Measurements from ENCODE around the gene BDNF.
"Not testable (repeated sequence)": the region's sequence is repeated elsewhere in the genome, so short reads cannot be mapped to it uniquely, and the experiment has no call there.

The BDNF gene
- 0 to 0.42 (median 0) reads per million in 9 experiments for total RNA-seq

GRCh38 chr11:27700351-27701301 is at the start of gene BDNF:
TSS of gene BDNF (minus strand) at chr11:27700455. CDS start at chr11:27658564, 41,891 bp downstream.
- H3K9me3 Mint-ChIP-seq: no peaks in the 10 kb centered on the region
- no peak within 1 kb of the TSS for H3K27ac Mint-ChIP-seq

GRCh38 chr11:27740362-27741013 is 40.2 kb upstream of the BDNF start:
- H3K4me3 Mint-ChIP-seq: no peak overlapping the region
- no peak overlapping the region for H3K27ac Mint-ChIP-seq
- H3K27me3 Mint-ChIP-seq: no peaks in the 10 kb centered on the region
- ATAC-seq (replicated peaks): no peak
- no peaks in the 10 kb centered on the region for H3K4me1 Mint-ChIP-seq (ENCODE audit: low read depth in 2 of 2)
- H3K9me3 Mint-ChIP-seq: peaks cover 6 to 8% of the 10 kb centered on the region in 2 donors
- no peak for DNase-seq
- no peaks in the 10 kb centered on the region for H3K36me3 Mint-ChIP-seq (ENCODE audit: insufficient read depth)

More at GRCh38 chr11:27700351-27701301, at the start of gene BDNF:
- DNase-seq: no peak
- no peak for ATAC-seq (replicated peaks)
- peak within 1 kb of the TSS; percentile 81 to 83 for H3K4me3 Mint-ChIP-seq
- H3K36me3 Mint-ChIP-seq (ENCODE audit: insufficient read depth): peaks cover 3% of the 10 kb centered on the region
- peaks cover 64 to 82% of the 10 kb centered on the region in 2 donors for H3K27me3 Mint-ChIP-seq
- peaks cover 17 to 20% of the 10 kb centered on the region in 2 donors for H3K4me1 Mint-ChIP-seq (ENCODE audit: low read depth in 2 of 2)

GRCh38 chr11:27735281-27735680 is 35.0 kb upstream of the BDNF start:
- no peaks in the 10 kb centered on the region for H3K36me3 Mint-ChIP-seq (ENCODE audit: insufficient read depth)
- no peak for ATAC-seq (replicated peaks)
- H3K27ac Mint-ChIP-seq: no peak overlapping the region
- H3K4me3 Mint-ChIP-seq: no peak overlapping the region
- no peak for DNase-seq
- no peaks in the 10 kb centered on the region for H3K27me3 Mint-ChIP-seq
- peaks cover 8 to 9% of the 10 kb centered on the region in 2 donors for H3K9me3 Mint-ChIP-seq
- H3K4me1 Mint-ChIP-seq (ENCODE audit: low read depth in 2 of 2): no peaks in the 10 kb centered on the region

GRCh38 chr11:27731803-27732202 is 31.5 kb upstream of the BDNF start:
- H3K27ac Mint-ChIP-seq; H3K27me3 Mint-ChIP-seq; H3K36me3 Mint-ChIP-seq (ENCODE audit: insufficient read depth); H3K9me3 Mint-ChIP-seq; H3K4me1 Mint-ChIP-seq (ENCODE audit: low read depth in 2 of 2); DNase-seq; H3K4me3 Mint-ChIP-seq; ATAC-seq (replicated peaks): not testable (repeated sequence)

GRCh38 chr11:27726981-27727380 is 26.7 kb upstream of the BDNF start:
- Mint-ChIP-seq H3K27ac (no peak overlapping the region), H3K4me3 (no peak overlapping the region), H3K9me3 (peaks cover 0 to 7% of the 10 kb centered on the region in 2 donors), H3K27me3 (peaks cover 12 to 29% of the 10 kb centered on the region in 2 donors), H3K4me1 (ENCODE audit: low read depth in 2 of 2) (no peaks in the 10 kb centered on the region), H3K36me3 (ENCODE audit: insufficient read depth) (no peaks in the 10 kb centered on the region)
- DNase-seq (no peak), ATAC-seq (replicated peaks) (no peak)

- no peaks in the 10 kb centered on the region for H3K36me3 Mint-ChIP-seq (ENCODE audit: insufficient read depth)
- H3K27ac Mint-ChIP-seq: no peak overlapping the region
- DNase-seq (no peak), ATAC-seq (replicated peaks) (no peak)
- H3K9me3 Mint-ChIP-seq: peaks cover 0 to 7% of the 10 kb centered on the region in 2 donors
- H3K4me3 Mint-ChIP-seq: no peak overlapping the region
- peaks cover 0 to 1% of the 10 kb centered on the region in 2 donors for H3K4me1 Mint-ChIP-seq (ENCODE audit: low read depth in 2 of 2)
- peaks cover 38 to 61% of the 10 kb centered on the region in 2 donors for H3K27me3 Mint-ChIP-seq
These were observed 23.4 kb upstream of the BDNF start for GRCh38 chr11:27723687-27724086.

- no peak overlapping the region for H3K4me3 Mint-ChIP-seq
These were observed 22.7 kb upstream of the BDNF start for GRCh38 chr11:27722953-27723344.

GRCh38 chr11:27722117-27722952 is 22.1 kb upstream of the BDNF start:
- ATAC-seq (replicated peaks) (no peak), DNase-seq (no peak)
- H3K4me1 Mint-ChIP-seq (ENCODE audit: low read depth in 2 of 2): peaks cover 0 to 3% of the 10 kb centered on the region in 2 donors
- H3K4me3 Mint-ChIP-seq: no peak overlapping the region
- peaks cover 0 to 7% of the 10 kb centered on the region in 2 donors for H3K9me3 Mint-ChIP-seq
- H3K36me3 Mint-ChIP-seq (ENCODE audit: insufficient read depth): no peaks in the 10 kb centered on the region
- no peak overlapping the region for H3K27ac Mint-ChIP-seq
- H3K27me3 Mint-ChIP-seq: peaks cover 49 to 75% of the 10 kb centered on the region in 2 donors

More at GRCh38 chr11:27722953-27723344, 22.7 kb upstream of the BDNF start:
- Mint-ChIP-seq H3K4me1 (ENCODE audit: low read depth in 2 of 2) (peaks cover 0 to 3% of the 10 kb centered on the region in 2 donors), H3K27me3 (peaks cover 43 to 69% of the 10 kb centered on the region in 2 donors), H3K36me3 (ENCODE audit: insufficient read depth) (no peaks in the 10 kb centered on the region), H3K27ac (no peak overlapping the region), H3K9me3 (peaks cover 0 to 7% of the 10 kb centered on the region in 2 donors)
- ATAC-seq (replicated peaks) (no peak), DNase-seq (no peak)

GRCh38 chr11:27721264-27722116 is 21.2 kb upstream of the BDNF start:
- H3K27ac Mint-ChIP-seq: no peak overlapping the region
- no peaks in the 10 kb centered on the region for H3K36me3 Mint-ChIP-seq (ENCODE audit: insufficient read depth)

GRCh38 chr11:27720277-27720830 is 20.1 kb upstream of the BDNF start:
- Mint-ChIP-seq H3K27me3 (peaks cover 50 to 80% of the 10 kb centered on the region in 2 donors), H3K4me1 (ENCODE audit: low read depth in 2 of 2) (peaks cover 0 to 3% of the 10 kb centered on the region in 2 donors), H3K4me3 (no peak overlapping the region), H3K9me3 (peaks cover 0 to 3% of the 10 kb centered on the region in 2 donors), H3K36me3 (ENCODE audit: insufficient read depth) (no peaks in the 10 kb centered on the region), H3K27ac (no peak overlapping the region)
- DNase-seq (no peak), ATAC-seq (replicated peaks) (no peak)

More at GRCh38 chr11:27721264-27722116, 21.2 kb upstream of the BDNF start:
- peaks cover 0 to 4% of the 10 kb centered on the region in 2 donors for H3K9me3 Mint-ChIP-seq
- H3K4me3 Mint-ChIP-seq: no peak overlapping the region
- peaks cover 0 to 3% of the 10 kb centered on the region in 2 donors for H3K4me1 Mint-ChIP-seq (ENCODE audit: low read depth in 2 of 2)
- DNase-seq (no peak), ATAC-seq (replicated peaks) (no peak)
- H3K27me3 Mint-ChIP-seq: peaks cover 50 to 80% of the 10 kb centered on the region in 2 donors

- Mint-ChIP-seq H3K27me3 (peaks cover 50 to 77% of the 10 kb centered on the region in 2 donors), H3K4me3 (no peak overlapping the region), H3K9me3 (peaks cover 0 to 3% of the 10 kb centered on the region in 2 donors), H3K36me3 (ENCODE audit: insufficient read depth) (no peaks in the 10 kb centered on the region), H3K27ac (no peak overlapping the region), H3K4me1 (ENCODE audit: low read depth in 2 of 2) (peaks cover 0 to 3% of the 10 kb centered on the region in 2 donors)
- no peak for ATAC-seq (replicated peaks)
- no peak for DNase-seq
These were observed 19.3 kb upstream of the BDNF start for GRCh38 chr11:27719546-27719925.
